Astrocyte (in vitro differentiated cells and primary cell): Measurements from ENCODE around the gene AGTRAP. TPM values are rescaled to one million over a fixed set of nuclear protein-coding genes. Genes with fewer than 3 reads are reported as not detected.
A peak's percentile ranks its signal among the peaks of the same experiment; 100 is the strongest.

ENCODE experiments used
- DNase-seq: peaks from one replicate; pipeline ENCODE4 v3.0.0-alpha.2; 2010; ENCODE audit warnings: low read depth
- FAIRE-seq: peaks from 2 replicates; lab custom pipeline; 2011; peaks lifted over from hg19 to GRCh38; lab: Jason Lieb, UNC
- H2AFZ ChIP-seq: 2 replicates; pipeline ENCODE4 v1.6.0; 2012; ENCODE audit warnings: low read depth, low read length, inconsistent platforms
- H3K27ac ChIP-seq: 2 replicates; pipeline ENCODE4 v1.5.1; 2011; ENCODE audit warnings: low read depth, low read length, inconsistent platforms
- H3K27me3 ChIP-seq: 2 replicates; pipeline ENCODE4 v1.6.0; 2011; ENCODE audit warnings: low read length, inconsistent platforms; ENCODE audit not compliant: insufficient read depth
- H3K36me3 ChIP-seq: 2 replicates; pipeline ENCODE4 v1.5.1; 2011; ENCODE audit warnings: low read length, inconsistent platforms; ENCODE audit not compliant: insufficient read depth
- H3K4me1 ChIP-seq: 2 replicates; pipeline ENCODE4 v1.5.1; 2011; ENCODE audit warnings: low read length, inconsistent platforms; ENCODE audit not compliant: insufficient read depth
- H3K4me2 ChIP-seq: 2 replicates; pipeline ENCODE4 v1.6.0; 2012; ENCODE audit warnings: low read length, inconsistent platforms
- H3K4me3 ChIP-seq: 2 replicates; pipeline ENCODE4 v1.5.1; 2011; ENCODE audit warnings: low read depth, mild to moderate bottlenecking, low read length, inconsistent platforms; ENCODE audit not compliant: insufficient read depth
- H3K79me2 ChIP-seq: 2 replicates; pipeline ENCODE4 v1.6.0; 2012; ENCODE audit warnings: mild to moderate bottlenecking, low read length, inconsistent platforms; ENCODE audit not compliant: insufficient read depth
- H3K9ac ChIP-seq: 2 replicates; pipeline ENCODE4 v1.6.0; 2012; ENCODE audit warnings: mild to moderate bottlenecking, low read length, inconsistent platforms
- H3K9me3 ChIP-seq: 2 replicates; pipeline ENCODE4 v1.5.1; 2012; ENCODE audit warnings: low read depth, mild to moderate bottlenecking, low read length, inconsistent platforms; ENCODE audit not compliant: insufficient read depth
- H4K20me1 ChIP-seq: 2 replicates; pipeline ENCODE4 v1.6.0; 2012; ENCODE audit warnings: low read length, inconsistent platforms; ENCODE audit not compliant: insufficient read depth
- H3K27ac Mint-ChIP-seq: one replicate; pipeline ENCODE4 v1.8.0; 2021; ENCODE audit warnings: mild to moderate bottlenecking, mixed read lengths; ENCODE audit not compliant: unreplicated experiment
- H3K27me3 Mint-ChIP-seq: one replicate; pipeline ENCODE4 v1.8.0; 2021; ENCODE audit warnings: low read depth, mixed read lengths; ENCODE audit not compliant: unreplicated experiment
- H3K36me3 Mint-ChIP-seq: one replicate; pipeline ENCODE4 v1.8.0; 2021; ENCODE audit warnings: low read depth, mixed read lengths; ENCODE audit not compliant: unreplicated experiment
- H3K4me1 Mint-ChIP-seq: one replicate; pipeline ENCODE4 v1.8.0; 2021; ENCODE audit warnings: low read depth, mixed read lengths; ENCODE audit not compliant: unreplicated experiment
- H3K4me3 Mint-ChIP-seq: one replicate; pipeline ENCODE4 v1.8.0; 2021; ENCODE audit warnings: mild to moderate bottlenecking, moderate library complexity, mixed read lengths; ENCODE audit not compliant: unreplicated experiment
- H3K9me3 Mint-ChIP-seq: one replicate; pipeline ENCODE4 v1.8.0; 2021; ENCODE audit warnings: mild to moderate bottlenecking, mixed read lengths; ENCODE audit not compliant: unreplicated experiment
- EZH2 ChIP-seq: IDR thresholded peaks from 2 replicates; pipeline ENCODE4 v1.6.1; 2012; ENCODE audit warnings: mild to moderate bottlenecking, low read length, inconsistent platforms; ENCODE audit not compliant: insufficient read depth
- total RNA-seq: library from RNA; stranded (reverse); gene quantifications from 2 replicates; pipeline ENCODE4 v1.2.1, GENCODE V29; 2021
- TF ChIP-seq, protein P1 (sequence below): IDR thresholded peaks from 2 replicates; pipeline ENCODE4 v1.5.1; 2011; ENCODE audit warnings: low read depth, mild to moderate bottlenecking, inconsistent platforms, low read length, moderate library complexity; ENCODE audit not compliant: insufficient read depth

The AGTRAP gene
- total RNA-seq, 1 donor from 2014 or later = 38.7 TPM

DNA sequence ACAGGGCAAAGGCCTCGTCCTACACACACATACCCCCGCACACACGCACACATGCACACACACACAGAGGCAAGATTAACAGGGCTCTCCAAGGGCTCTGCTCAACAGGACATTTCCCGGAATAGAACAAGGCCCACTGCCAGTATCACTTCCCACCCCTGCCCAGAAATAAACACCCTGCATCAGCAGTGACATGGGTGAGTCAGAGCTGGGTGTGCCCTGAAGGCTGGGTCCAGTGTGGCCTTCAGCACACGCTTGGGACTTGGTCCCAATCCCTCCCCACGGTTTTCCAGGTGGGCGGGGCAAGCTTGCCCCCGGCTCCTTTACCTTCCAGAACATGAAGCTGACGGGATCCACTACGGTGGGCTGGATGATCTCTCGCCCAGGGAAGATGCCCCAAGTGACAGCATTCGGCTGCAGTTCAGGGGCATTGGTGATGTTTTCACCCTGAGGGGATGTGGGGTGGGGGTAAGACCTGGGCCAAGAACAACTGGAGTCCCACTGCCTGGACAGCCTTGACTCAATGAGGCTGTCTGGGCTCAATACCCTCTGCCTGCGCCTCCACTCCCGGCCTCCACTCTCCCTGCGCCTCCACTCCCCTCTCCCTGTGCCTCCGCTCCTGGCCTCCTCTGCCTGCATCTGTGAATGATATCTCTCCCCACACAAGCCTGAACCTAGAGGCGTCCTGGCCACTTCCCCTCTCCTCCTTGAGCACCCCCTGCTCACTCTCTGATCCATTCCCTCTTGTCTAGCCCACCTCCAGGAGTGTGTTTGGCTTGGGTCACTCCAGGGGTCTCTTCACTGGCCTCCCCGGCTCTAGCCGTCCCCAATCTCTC lies 55.2 kb downstream of the AGTRAP start:
- H3K36me3 Mint-ChIP-seq = peaks cover 31% of the 10 kb centered on the region
- no peak for FAIRE-seq
- peak overlapping the region; percentile 59 for H3K27ac Mint-ChIP-seq
- peak; percentile 91 for DNase-seq
- peaks cover 20% of the 10 kb centered on the region for H3K4me1 Mint-ChIP-seq
- Histone ChIP-seq H4K20me1 (no peaks in the 10 kb centered on the region), H2AFZ (no peak overlapping the region), H3K4me3 (no peak overlapping the region), H3K36me3 (no peaks in the 10 kb centered on the region), H3K27me3 (no peaks in the 10 kb centered on the region), H3K4me2 (peak overlapping the region; percentile 62), H3K27ac (peak overlapping the region; percentile 24), H3K9me3 (no peaks in the 10 kb centered on the region), H3K9ac (peak overlapping the region; percentile 3), H3K4me1 (peaks cover 21% of the 10 kb centered on the region), H3K79me2 (no peaks in the 10 kb centered on the region)
- no peaks in the 10 kb centered on the region for H3K9me3 Mint-ChIP-seq
- no peak for TF ChIP-seq EZH2
- TF ChIP-seq, protein P1, sequence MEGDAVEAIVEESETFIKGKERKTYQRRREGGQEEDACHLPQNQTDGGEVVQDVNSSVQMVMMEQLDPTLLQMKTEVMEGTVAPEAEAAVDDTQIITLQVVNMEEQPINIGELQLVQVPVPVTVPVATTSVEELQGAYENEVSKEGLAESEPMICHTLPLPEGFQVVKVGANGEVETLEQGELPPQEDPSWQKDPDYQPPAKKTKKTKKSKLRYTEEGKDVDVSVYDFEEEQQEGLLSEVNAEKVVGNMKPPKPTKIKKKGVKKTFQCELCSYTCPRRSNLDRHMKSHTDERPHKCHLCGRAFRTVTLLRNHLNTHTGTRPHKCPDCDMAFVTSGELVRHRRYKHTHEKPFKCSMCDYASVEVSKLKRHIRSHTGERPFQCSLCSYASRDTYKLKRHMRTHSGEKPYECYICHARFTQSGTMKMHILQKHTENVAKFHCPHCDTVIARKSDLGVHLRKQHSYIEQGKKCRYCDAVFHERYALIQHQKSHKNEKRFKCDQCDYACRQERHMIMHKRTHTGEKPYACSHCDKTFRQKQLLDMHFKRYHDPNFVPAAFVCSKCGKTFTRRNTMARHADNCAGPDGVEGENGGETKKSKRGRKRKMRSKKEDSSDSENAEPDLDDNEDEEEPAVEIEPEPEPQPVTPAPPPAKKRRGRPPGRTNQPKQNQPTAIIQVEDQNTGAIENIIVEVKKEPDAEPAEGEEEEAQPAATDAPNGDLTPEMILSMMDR = no peak
- H3K27me3 Mint-ChIP-seq = no peaks in the 10 kb centered on the region
- no peak overlapping the region for H3K4me3 Mint-ChIP-seq

DNA sequence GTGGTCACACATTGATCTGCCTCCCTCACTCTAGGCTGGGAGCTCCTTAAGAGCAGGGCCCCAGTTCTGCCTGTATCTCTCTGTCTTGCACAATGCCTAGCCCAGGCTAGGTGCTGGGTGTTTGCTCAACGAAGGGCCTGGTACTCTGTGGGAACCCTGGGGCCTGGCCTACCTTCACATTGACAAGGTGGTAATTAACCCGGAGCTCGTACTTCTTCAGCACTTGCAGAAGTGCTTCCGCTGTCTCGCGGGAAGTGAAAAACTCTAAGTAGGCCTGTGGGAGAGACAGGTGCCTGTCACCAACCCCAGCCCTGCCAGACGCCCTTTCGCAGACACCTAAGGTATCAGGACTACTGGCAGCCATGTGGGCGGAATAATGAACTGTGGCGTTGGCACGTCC lies 56.2 kb downstream of the AGTRAP start:
- no peak overlapping the region for H2AFZ ChIP-seq
- no peak overlapping the region for H3K27ac ChIP-seq
- H3K36me3 ChIP-seq = no peaks in the 10 kb centered on the region
- Mint-ChIP-seq H3K27ac (no peak overlapping the region), H3K9me3 (no peaks in the 10 kb centered on the region), H3K4me1 (peaks cover 20% of the 10 kb centered on the region), H3K4me3 (no peak overlapping the region), H3K27me3 (no peaks in the 10 kb centered on the region), H3K36me3 (peaks cover 31% of the 10 kb centered on the region)
- H3K9me3 ChIP-seq = no peaks in the 10 kb centered on the region
- no peak overlapping the region for H3K4me3 ChIP-seq
- H3K27me3 ChIP-seq = no peaks in the 10 kb centered on the region
- FAIRE-seq (no peak), DNase-seq (no peak)
- no peaks in the 10 kb centered on the region for H4K20me1 ChIP-seq
- no peak overlapping the region for H3K4me2 ChIP-seq
- TF ChIP-seq, protein P1 = no peak
- TF ChIP-seq EZH2 = no peak
- no peak overlapping the region for H3K9ac ChIP-seq
- no peaks in the 10 kb centered on the region for H3K79me2 ChIP-seq
- H3K4me1 ChIP-seq = peaks cover 24% of the 10 kb centered on the region

DNA sequence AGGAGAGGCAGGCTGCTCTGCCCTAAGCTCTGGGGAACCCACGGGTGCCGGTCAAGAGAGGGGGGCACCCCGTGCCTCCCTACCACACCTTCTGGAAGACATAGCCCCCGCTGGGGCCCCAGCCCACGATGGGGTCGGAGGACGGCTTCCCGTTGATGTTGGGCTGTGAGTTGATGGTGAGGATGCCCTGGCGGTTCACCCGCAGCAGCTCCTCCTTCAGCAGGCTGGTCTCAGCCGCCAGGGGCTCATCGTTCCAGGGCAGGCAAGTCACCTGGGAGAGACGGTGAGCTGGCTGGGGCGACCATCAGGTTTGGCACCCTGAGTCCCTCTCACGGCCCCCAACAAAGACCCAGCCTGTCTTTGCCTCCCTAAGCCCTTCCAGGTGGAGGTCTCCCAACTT lies 57.9 kb downstream of the AGTRAP start:
- H3K4me2 ChIP-seq = no peak overlapping the region
- H4K20me1 ChIP-seq = no peaks in the 10 kb centered on the region
- DNase-seq (no peak), FAIRE-seq (no peak)
- no peaks in the 10 kb centered on the region for H3K27me3 ChIP-seq
- peaks cover 17% of the 10 kb centered on the region for H3K4me1 ChIP-seq
- H3K4me1 Mint-ChIP-seq = peaks cover 18% of the 10 kb centered on the region
- no peaks in the 10 kb centered on the region for H3K9me3 Mint-ChIP-seq
- H3K9me3 ChIP-seq = no peaks in the 10 kb centered on the region
- H2AFZ ChIP-seq = no peak overlapping the region
- no peak overlapping the region for H3K4me3 Mint-ChIP-seq
- no peak overlapping the region for H3K27ac ChIP-seq
- peaks cover 31% of the 10 kb centered on the region for H3K36me3 Mint-ChIP-seq
- H3K4me3 ChIP-seq = no peak overlapping the region
- no peaks in the 10 kb centered on the region for H3K27me3 Mint-ChIP-seq
- H3K27ac Mint-ChIP-seq = no peak overlapping the region
- H3K36me3 ChIP-seq = no peaks in the 10 kb centered on the region
- H3K79me2 ChIP-seq = no peaks in the 10 kb centered on the region
- no peak overlapping the region for H3K9ac ChIP-seq
- TF ChIP-seq, protein P1 = no peak
